Stimulated activated CD8-positive, alpha-beta memory T cell treated with anti-CD3 and anti-CD28 coated beads, Interleukin-15, amount 100 ng/mL, for 4 hours (primary cell): ENCODE measurements around the gene FTHL17.

ENCODE experiments used
- DNase-seq, 2 donors: peaks; one replicate each; pipeline ENCODE4 v3.0.0-alpha.2; 2020; ENCODE audit warnings: low read depth in 2 of 2

FTHL17 gene

DNA sequence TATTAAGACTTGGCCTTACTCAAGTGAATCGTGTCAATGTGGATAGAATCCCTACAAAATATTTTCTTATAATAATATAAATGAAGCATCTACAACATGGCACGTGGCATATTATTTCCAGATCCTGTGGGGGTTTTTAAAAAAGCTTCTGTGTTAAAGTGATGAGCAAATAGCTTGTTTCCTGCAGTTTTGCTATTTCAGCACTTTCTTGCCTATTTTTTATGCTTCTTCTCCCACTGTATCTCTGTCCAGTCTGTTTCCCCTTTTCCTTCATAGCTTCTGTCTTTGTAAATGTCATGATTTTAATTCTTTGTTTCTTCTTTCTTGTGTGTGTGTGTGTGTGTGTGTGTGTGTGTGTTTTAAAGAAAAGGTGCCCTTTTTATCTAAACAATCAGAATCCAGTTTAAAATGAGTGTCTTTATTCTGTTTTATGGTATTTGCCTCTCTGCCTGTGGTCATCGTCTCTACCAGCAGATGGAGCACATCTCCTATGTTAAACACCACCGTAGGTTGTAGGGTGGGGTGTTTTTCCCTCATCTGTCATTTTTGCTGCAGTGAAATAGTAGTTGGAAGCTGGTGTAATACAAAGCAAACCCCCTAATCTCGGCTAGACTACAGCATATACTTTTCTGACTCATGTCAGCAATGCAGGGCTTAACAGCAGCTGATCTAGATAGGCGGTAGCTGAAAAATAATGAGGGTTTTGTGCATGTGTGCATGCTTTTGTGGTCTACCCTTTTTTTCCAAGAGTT lies 33.1 kb downstream of the FTHL17 start:
- DNase-seq: no peak

DNA sequence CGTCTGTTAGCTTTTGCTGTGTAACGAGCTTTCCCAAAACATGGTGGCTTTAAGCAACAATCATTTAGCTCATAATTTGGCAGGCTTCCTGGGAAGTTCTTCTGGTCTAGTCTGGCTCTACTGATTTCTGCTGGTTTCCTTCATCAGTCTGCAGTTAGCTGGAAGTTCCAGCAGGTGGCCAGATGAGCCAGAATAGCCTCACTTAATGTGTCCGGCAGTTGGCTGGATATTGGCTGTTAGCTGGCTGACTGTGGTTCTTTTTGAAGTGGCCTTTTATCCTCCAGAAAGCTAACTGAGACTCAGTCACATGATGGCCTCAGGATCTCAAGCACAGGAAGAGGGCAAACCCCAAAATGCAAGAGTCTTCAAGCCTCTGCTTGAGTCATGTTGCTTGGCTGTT lies 34.9 kb downstream of the FTHL17 start:
- DNase-seq: no peak

DNA sequence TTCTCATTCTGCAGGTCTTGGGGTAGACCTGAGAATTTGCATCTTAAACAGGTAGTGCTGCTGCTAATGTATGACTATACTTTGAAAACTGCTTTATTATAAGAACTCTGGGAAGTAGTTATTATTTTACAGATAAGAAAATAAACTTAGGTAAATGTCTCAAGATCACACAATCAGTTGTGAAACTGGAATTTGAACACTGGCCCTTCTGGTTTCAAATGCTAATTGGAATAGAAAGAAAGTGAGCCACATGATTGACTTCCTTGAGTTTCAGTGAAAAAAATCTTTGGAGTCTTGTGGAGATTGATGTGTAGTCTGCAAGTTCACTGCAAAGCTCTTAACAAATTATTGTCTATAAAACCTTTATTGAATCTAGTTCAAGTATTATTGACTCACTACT lies 44.5 kb downstream of the FTHL17 start:
- DNase-seq: no peak

DNA sequence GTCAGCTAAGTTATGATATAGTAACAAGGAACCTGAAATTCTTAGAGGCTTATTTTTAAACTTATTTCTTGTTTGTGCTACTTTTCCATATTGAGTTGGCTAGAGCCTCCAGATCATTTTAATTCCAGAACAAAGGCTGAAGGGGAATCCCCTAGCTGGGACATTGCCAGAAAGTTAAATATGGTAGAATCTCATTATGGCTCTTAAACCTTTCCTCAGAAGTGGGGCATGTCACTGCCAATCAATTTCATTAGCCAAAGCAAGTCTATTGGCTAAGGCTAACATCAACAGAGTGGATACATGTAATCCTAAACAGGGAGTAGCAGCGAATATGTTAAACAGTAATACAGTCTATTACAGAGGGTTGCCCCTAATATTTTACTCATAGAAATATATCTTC lies 47.0 kb downstream of the FTHL17 start:
- DNase-seq: no peak

DNA sequence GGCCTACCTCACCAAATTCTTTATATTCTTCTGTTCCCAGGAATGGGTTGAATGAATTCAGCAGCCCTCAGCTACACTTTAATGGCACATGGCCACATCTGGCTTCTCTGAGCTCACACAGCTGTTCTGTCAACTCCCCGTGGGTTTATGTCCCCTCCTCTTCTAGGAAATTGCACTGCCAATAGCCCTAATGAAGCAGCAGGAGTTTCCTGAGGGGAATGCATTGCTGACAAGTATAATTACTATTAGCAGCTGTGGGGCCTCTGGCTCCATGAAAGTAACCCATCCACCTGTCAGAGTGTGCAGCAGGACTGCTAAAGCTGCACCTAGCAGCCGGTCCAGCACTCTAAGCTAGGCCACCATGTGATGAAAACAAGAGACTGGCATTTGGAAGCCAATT lies 50.3 kb downstream of the FTHL17 start:
- DNase-seq: no peak
